Epidermal melanocyte (primary cell): ENCODE measurements around the gene DLG5.

Source experiments
- DNase-seq: peaks from one replicate; pipeline ENCODE4 v3.0.0; 2011; ENCODE audit warnings: low spot score; ENCODE audit not compliant: insufficient read length

DLG5 gene

DNA sequence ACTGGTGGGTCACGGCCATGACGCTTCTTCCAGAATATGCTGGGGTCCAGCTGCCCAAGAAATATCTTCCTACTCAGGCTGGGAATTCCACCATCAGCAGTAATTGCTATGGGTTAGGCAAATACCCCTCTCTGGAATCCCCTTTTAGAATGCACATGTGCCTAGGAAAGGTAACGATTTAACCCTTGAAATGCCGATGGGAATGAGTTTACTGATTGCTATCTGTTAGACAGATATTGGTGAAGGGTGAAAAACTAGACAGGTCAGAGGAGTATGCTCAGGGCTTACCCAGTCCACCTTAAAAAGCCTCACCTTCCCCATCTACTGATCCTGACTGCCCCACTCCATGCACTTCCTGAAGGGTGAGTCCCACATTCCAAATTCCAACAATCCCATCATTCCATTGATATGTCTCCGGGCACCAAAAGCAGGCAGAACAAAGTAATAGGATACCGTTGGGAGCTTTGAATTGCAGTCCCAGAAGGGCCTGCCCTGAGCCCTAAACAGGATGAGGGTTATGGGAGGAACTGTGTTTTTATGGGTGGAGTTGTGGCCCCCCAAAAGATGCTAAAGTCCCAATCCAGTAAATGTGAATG lies 59.3 kb downstream of the DLG5 start:
- no peak for DNase-seq

GRCh38 chr10:77866598-77866997 lies 60.0 kb downstream of the DLG5 start:
- no peak for DNase-seq

DNA sequence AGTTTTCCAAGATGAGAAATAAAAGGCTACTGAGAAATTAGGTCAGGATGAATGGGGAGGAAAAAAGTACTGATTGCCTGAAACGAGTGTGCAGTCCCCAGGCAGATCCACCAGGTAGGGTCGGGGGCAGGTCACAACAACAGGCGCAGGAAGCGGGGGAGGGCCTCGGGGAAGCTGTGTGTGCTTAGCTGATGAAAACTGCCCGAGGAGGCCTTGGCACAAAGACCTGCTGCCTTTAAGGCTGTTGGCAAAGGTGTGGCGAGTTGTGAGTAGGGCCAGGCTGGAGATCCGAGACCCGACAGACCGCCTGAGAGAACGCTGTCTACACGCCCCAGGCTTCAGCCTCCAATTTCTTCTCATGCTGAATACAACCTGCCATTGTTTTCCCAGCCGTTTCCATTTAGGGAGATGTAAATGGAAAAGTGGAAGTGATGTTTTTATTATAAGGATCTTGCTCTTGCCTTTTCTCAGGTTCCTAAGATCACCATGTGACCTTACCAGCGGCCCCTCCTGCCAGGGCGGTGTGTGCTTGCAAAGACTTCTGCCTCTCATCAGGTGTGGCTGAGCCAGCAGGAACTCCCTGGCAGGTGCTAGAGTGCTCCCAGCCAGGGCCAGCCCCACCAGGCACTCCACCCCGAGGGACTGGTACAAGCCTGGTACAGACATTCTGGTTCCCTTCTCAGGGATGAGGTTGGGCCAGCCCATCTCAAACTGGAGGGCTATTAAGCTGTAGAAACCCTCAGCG lies 60.8 kb downstream of the DLG5 start:
- DNase-seq: no peak

- no peak for DNase-seq
Measured at GRCh38 chr10:77864151-77864851, 62.3 kb downstream of the DLG5 start.

DNA sequence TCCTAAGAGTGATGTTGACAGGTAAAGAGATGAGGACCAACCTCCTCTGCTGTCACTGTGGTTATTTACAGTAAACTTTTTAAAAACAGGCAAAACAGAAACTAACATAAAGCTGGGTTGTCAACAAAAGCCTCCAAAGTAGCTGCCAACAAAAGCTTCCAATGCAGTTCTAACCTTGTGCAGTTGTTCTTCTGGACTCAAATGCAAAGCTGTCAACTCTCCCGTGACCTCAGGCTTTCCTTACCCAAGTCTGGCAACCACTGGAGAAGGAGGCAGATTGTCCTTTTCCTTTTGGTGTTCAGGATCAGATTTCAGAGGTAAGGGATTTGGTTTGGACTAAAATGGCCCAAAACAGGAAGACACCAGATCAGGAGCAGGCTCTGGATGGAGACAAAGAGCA lies 63.1 kb downstream of the DLG5 start:
- no peak for DNase-seq

DNA sequence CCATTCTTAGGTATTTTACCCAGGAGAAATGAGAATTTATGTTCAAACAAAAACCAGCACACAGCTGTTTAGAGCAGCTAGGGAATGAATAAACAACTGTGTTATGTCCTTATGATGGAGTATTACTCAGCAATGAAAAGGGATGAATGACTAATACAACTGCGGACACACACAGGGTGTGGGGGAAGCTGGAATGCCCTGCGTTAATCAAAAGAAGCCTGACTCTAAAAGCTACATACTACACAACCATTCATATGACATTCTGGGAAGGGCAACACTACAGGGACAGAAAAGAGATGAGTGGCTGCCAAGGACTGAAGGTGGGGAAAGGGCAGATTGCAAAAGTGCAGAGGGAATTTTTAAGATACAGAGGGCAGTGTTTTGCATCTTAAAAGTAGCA lies 64.0 kb downstream of the DLG5 start:
- no peak for DNase-seq

GRCh38 chr10:77861366-77861765 lies 65.2 kb downstream of the DLG5 start:
- DNase-seq: no peak

DNA sequence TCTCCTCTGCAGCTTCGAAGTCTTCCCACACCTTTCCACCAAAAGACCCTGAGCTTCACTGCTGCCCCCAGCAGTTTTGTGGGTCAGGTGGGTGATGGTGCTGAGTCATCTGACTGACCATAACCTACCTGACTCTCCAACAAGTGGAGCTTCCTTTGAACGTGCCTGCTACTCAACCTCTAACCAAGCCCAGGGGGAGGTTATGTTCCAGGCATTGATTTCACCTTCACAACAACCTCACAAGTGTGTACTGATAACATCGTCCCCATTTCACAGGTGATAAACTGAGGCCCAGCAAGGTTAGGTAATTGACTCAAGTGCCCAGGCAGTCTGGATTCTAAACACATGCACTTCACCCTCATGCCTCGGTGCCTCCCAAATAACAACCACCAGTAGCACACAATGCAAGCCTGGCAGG lies 66.7 kb downstream of the DLG5 start:
- no peak for DNase-seq

DNA sequence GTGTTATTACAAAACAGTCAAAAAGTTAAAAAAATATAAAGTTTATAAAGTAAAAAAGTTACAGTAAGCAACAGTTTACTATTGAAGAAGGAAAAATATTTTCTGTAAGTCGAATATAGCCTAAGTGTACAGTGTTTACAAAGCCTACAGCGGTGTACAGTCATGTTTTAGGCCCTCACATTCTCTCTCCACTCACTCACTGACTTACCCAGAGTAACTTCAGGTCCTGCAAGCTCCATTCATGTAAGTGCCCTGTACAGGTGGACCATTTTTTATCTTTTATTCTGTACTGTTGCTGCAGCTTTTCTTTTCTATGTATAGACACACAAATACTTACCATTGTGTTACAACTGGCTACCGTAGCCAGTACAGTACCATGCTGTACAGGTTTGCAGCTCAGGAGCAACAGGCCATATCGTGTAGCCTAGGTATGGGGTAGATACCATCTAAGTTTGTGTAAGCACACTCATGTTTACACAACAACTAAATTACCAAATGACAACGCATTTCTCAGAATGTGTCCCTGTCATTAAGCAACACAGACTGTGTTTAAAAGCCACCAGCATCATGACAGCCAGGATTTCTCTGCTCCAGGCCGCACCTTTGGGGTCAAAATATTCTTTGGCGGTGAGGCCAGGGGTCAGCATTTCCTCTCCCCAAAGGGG lies 67.2 kb downstream of the DLG5 start:
- no peak for DNase-seq

GRCh38 chr10:77857272-77857671 lies 69.3 kb downstream of the DLG5 start:
- no peak for DNase-seq

DNA sequence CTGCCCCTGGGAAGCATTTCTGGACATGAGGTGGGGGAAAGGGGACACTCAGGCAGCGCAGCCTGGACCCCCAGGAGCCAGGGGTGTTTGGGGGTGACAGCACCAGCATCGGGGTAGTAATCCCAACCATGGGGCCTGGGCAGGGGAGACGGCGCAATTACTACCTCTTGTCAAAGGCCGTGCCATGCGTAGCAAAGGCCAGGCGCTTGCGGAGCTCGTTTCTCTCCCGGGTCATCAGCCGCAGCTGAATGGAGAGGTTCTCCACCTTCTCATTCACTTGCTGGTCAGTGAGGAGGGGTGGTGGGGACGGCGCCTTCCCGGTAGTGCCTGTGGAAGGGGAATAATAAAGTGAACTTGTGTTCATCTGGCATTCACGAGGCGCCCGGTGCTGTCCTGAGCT lies 70.0 kb downstream of the DLG5 start:
- no peak for DNase-seq

- DNase-seq: no peak
Measured at GRCh38 chr10:77855404-77856155, 71.0 kb downstream of the DLG5 start.

DNA sequence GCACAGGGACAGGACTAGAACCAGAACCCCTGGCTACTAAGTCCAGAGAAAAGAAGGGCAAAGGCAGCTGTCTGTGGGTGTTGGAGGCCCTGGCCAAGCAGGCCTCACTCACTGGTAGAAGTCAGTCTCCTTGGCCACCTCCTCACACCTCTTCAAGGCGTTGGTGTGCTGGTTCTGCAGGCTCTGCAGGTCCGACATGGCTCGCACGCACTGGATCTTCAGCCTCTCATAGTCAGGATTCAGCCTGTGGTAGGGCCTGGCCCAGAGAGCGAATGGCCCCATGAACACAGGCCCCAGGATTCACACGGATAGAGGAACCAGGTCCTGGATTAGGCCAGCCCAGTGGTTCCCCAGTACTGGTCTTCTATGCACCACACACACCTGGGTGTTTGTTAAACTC lies 72.4 kb downstream of the DLG5 start:
- no peak for DNase-seq

DNA sequence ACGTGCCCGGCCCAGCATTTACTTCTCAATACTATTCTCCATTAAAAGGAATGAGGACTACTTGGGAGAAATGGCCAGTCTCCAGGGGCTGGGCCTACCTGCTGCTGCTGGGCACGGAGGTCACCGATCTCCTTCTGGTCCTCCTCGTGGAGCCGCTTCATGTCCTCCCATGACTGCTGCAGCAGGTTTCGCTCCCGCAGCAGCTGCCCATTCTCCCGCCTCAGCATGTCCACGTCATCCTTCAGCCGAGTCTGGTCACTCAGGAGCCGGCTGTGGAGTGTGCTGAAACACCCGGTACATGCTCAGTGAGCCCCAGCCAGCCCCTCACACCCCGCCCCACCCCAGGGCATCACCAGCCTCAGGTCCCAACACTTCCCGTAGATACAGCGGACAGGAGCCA lies 73.3 kb downstream of the DLG5 start:
- no peak for DNase-seq

- DNase-seq: no peak
Measured at GRCh38 chr10:77850620-77851231, 75.8 kb downstream of the DLG5 start.

GRCh38 chr10:77849039-77849664 lies 77.4 kb downstream of the DLG5 start:
- no peak for DNase-seq

DNA sequence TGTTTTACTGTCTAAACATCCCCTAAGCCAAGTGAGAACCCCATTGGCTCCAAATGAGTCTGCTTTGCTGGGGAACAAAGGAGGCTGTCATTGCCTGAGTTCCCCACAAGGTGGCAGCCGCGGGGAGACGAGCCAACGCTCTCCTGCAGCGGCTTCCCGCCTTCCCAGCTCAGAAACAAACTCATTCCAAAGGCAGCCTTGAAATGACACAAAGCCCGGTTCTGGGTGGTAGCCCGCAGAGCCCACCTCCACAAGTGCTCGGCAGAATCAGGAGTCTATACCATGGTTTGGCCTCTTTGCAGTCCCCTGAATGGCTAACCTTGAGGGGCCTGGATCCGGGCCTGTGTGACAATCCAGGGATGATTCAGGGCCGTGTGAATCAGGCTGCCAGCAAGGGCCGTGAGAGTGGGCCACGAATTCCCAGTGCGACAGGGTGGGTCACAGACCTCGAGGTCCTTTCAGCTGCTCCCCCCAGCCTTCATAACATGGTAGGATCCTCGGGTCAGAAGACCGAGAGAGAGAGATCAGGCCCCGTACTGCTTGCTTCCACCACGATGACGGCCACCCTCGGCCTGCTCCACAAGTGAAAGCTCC lies 79.7 kb downstream of the DLG5 start:
- peak; percentile 81 for DNase-seq

GRCh38 chr10:77845451-77845850 lies 81.1 kb downstream of the DLG5 start:
- DNase-seq: no peak

- DNase-seq: no peak
Measured at GRCh38 chr10:77844713-77845445, 81.7 kb downstream of the DLG5 start.
